ENCODE measurements around the gene SH3YL1.

The SH3YL1 gene

DNA sequence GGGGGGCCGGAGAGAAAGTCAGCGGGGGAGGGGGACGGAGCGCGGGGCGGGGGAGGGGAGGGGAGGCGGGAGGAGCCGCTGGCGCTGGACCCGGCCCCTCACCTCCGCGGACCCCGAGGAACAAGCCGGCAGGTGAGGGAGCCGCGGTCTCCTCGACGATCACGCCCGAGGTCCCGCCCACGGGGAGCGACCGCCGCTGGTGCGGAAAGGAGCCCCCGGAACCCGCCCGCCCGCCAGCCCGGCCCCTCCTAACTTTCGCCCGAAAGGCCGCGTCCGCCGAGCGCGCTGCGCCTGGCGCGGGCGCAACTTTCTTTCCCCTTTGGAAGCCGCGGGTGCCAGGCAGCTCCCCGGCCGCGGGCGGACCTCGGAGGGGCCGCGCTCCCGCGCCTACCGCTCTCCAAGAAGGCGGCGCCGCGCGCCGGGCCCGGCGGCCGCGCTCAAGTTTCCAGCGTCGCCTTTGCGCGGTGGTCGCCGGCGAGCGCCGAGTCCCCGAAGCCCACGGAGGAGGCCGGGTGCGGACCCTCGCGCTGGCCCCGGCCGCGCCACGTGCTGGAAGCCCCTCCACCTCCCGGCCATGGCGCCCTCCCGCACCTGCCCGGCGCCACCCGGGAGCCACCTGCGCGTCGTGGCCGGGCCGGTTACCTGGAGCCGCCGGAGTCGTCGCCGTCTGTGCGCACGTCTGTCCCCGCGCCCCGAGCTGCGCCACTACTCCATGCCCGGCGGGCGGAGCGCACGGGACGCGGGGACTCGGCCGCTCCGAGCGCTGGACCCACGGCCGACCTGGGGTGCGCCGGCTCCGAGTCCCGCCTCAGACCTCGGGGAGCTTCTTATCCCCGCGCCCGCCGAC is 24.3 kb upstream of the SH3YL1 start, which contains the start of gene ALKAL2:
Gene ALKAL2, minus strand, starts transcription at position 181 of the 847 bp plus-strand sequence. CDS start 256 bp downstream, outside the sequence.
- intact Hi-C loops (cut with DNase I; ENCODE audit: low total_unique reads): no loop called here
- Histone ChIP-seq H3K9me3 (no peaks in the 10 kb centered on the region), H3K4me1 (peaks cover 0 to 51% (median 38%) of the 10 kb centered on the region in 4 donors), H3K36me3 (peaks cover 0 to 9% (median 0%) of the 10 kb centered on the region in 3 donors), H3K27ac (peak within 1 kb of the TSS; percentile 68 to 83), H3K27me3 (peaks cover 0 to 35% of the 10 kb centered on the region in 2 donors), H3K4me3 (peak within 1 kb of the TSS; percentile 55 to 62)
- TF ChIP-seq, protein P1, sequence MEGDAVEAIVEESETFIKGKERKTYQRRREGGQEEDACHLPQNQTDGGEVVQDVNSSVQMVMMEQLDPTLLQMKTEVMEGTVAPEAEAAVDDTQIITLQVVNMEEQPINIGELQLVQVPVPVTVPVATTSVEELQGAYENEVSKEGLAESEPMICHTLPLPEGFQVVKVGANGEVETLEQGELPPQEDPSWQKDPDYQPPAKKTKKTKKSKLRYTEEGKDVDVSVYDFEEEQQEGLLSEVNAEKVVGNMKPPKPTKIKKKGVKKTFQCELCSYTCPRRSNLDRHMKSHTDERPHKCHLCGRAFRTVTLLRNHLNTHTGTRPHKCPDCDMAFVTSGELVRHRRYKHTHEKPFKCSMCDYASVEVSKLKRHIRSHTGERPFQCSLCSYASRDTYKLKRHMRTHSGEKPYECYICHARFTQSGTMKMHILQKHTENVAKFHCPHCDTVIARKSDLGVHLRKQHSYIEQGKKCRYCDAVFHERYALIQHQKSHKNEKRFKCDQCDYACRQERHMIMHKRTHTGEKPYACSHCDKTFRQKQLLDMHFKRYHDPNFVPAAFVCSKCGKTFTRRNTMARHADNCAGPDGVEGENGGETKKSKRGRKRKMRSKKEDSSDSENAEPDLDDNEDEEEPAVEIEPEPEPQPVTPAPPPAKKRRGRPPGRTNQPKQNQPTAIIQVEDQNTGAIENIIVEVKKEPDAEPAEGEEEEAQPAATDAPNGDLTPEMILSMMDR (IDR thresholded peaks at IDR 0.05): no peak
- DNase-seq: no peak

DNA sequence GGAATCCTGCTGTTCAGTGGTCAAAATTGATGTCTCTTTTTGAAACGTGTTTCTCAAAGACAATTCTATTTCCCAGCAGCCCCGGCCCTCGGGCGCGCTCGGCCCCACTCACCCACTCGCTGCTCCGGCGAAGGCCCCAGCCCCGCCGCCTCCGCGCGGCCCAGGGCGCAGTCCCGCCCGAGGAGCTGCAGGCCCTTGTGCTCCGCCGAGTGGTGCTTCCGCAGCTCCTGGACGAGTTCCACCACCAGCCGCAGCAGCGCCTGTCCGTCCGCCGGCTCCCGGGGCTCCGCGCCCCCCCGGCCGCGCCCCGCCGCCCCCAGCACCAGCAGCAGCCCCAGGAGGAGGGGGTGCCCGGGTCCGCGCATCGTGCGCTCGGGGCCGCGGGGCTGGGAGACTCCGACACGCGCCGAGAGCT is 23.6 kb upstream of the SH3YL1 start:
- H3K36me3 ChIP-seq: peaks cover 5 to 15% (median 5%) of the 10 kb centered on the region in 3 donors
- peaks cover 0 to 51% (median 38%) of the 10 kb centered on the region in 4 donors for H3K4me1 ChIP-seq
- H3K9me3 ChIP-seq: no peaks in the 10 kb centered on the region
- H3K4me3 ChIP-seq: peak overlapping the region; percentile 55 to 62
- TF ChIP-seq, protein P1 (IDR thresholded peaks at IDR 0.05): no peak
- intact Hi-C loops (cut with DNase I; ENCODE audit: low total_unique reads): no loop called here
- H3K27ac ChIP-seq: peak overlapping the region; percentile 68 to 83
- peaks cover 0 to 35% of the 10 kb centered on the region in 2 donors for H3K27me3 ChIP-seq
- DNase-seq: no peak

DNA sequence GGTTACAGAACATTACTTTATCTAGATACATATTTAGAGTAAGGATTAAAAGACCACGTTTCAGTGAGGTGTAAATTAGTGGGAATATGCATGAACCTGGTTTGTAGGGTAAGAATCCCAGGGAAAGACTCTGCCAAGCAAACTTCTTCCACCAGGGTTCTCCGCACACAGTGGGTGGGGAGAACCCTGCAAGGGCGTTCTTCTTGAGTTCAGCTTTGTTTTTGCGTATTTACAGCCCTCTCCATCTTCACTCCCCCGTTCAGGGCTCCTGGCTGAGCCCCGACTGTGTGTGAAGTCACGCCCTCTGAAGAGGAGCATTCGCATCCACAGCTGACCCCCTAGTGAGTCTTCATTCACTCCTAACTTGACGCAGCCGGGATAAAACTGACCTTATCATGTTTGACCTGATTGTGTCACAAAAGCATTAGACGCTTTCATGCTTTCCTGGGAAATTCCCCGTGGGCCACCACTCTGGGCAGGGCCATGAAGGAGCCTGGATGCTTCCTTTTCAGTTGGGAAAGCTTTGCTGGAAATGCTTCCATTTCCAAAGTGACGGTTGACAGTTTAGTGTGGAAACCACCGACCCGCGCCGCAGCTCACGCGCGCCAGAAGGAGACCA is 23.1 kb upstream of the SH3YL1 start:
- TF ChIP-seq, protein P1 (IDR thresholded peaks at IDR 0.05): no peak
- H3K4me1 ChIP-seq: peaks cover 0 to 51% (median 38%) of the 10 kb centered on the region in 4 donors
- no peaks in the 10 kb centered on the region for H3K9me3 ChIP-seq
- intact Hi-C loops (cut with DNase I; ENCODE audit: low total_unique reads): no loop called here
- peaks cover 0 to 35% of the 10 kb centered on the region in 2 donors for H3K27me3 ChIP-seq
- H3K4me3 ChIP-seq: peak overlapping the region; percentile 55 to 62
- H3K36me3 ChIP-seq: peaks cover 11 to 20% (median 11%) of the 10 kb centered on the region in 3 donors
- DNase-seq: no peak
- H3K27ac ChIP-seq: peak overlapping the region; percentile 68 to 83

DNA sequence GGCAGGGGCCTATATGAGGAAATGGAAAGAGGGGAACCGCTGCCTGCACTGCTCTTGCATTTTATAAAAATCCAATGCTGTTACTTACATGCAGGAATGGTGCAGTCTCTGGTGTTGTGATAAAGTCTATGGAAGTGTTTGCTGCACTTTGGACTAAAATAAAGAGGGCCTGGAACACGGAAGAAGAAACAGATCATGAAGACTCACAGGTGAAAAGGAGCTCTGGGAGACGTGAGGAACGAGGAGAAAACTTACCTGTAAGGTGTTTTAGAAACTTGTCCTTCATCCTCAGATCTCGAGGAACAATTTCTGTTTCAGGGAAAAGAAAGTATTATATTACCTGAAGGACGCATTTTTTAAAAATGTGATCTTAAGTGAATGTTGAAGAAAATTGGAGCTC is 22.2 kb upstream of the SH3YL1 start:
- intact Hi-C loops (cut with DNase I; ENCODE audit: low total_unique reads): no loop called here
- Histone ChIP-seq H3K4me1 (peaks cover 0 to 51% (median 38%) of the 10 kb centered on the region in 4 donors), H3K4me3 (no peak overlapping the region), H3K9me3 (no peaks in the 10 kb centered on the region), H3K36me3 (peaks cover 20 to 29% (median 20%) of the 10 kb centered on the region in 3 donors), H3K27ac (no peak overlapping the region), H3K27me3 (peaks cover 0 to 35% of the 10 kb centered on the region in 2 donors)
- TF ChIP-seq, protein P1 (IDR thresholded peaks at IDR 0.05): no peak
- DNase-seq: no peak

DNA sequence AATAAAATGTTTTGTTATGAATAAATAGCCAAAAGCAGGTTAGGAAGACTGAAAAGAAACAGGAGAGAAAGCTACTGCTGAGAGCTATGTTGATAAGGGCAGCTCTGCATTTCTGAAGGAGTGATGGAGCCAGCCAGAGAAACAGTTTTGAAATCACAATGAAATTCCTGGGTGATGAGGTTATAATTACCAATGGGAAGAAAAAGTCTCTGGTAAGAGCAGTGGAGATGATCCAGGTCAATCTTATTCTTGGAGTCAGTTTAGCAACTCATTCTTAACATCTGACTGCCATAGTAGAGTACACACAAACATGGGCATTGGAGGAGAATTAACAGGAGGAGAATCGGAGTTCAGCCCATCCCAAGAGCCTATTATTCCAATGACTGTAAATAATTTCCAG is 21.7 kb upstream of the SH3YL1 start:
- peak overlapping the region in 1 of 2 donors; percentile 19 for H3K27ac ChIP-seq
- H3K36me3 ChIP-seq: peaks cover 25 to 34% (median 25%) of the 10 kb centered on the region in 3 donors
- H3K27me3 ChIP-seq: peaks cover 0 to 35% of the 10 kb centered on the region in 2 donors
- H3K9me3 ChIP-seq: no peaks in the 10 kb centered on the region
- H3K4me3 ChIP-seq: no peak overlapping the region
- TF ChIP-seq, protein P1 (IDR thresholded peaks at IDR 0.05): no peak
- H3K4me1 ChIP-seq: peaks cover 0 to 51% (median 38%) of the 10 kb centered on the region in 4 donors
- intact Hi-C loops (cut with DNase I; ENCODE audit: low total_unique reads): no loop called here
- no peak for DNase-seq

Data from tibial artery (tissue), 4 donors.